IMR-90 (cell line): Measurements from ENCODE around the gene OR2H2. TPM values are rescaled to one million over a fixed set of nuclear protein-coding genes. Genes with fewer than 3 reads are reported as not detected.

Experiments
- ATAC-seq: fragments of 200-7000 bp; cut with Tn5 transposase; 2 replicates; pipeline ENCODE4 v1.9.1; 2020; ENCODE audit warnings: low read depth, mild to moderate bottlenecking, moderate library complexity
- BruUV-seq: library from RNA; stranded (reverse); fragments of 400-500 nt; replicated peaks from 2 replicates; lab custom pipeline; 2021; lab: Mats Ljungman, UMichigan
- CTCF ChIA-PET: fragments of 300-600 bp; formaldehyde crosslinking; extraction: SDS; loops from one replicate; lab custom pipeline; 2021; ENCODE audit warnings: antibody characterized with exemption; lab: Yijun Ruan, JAX
- POLR2A ChIA-PET: fragments of 300-600 bp; sonication (Branson Sonifier 250); formaldehyde crosslinking; loops from one replicate; lab custom pipeline; 2022; ENCODE audit warnings: antibody characterized with exemption; ENCODE audit not compliant: unreplicated experiment; lab: Charles Lee
- DNase-seq: peaks from one replicate; pipeline ENCODE4 v3.0.0; 2013
- H2AFZ ChIP-seq: replicated peaks from 2 replicates; pipeline ENCODE3; 2013; ENCODE audit warnings: low read length, mild to moderate bottlenecking; ENCODE audit not compliant: poor library complexity
- H2AK5ac ChIP-seq: 2 replicates; pipeline ENCODE4 v1.6.1; 2013; ENCODE audit warnings: low read depth, low read length, inconsistent platforms
- H2AK9ac ChIP-seq: replicated peaks from 2 replicates; pipeline ENCODE3; 2013; ENCODE audit warnings: mild to moderate bottlenecking, low read depth, low read length, moderate library complexity; ENCODE audit not compliant: poor library complexity
- H2BK120ac ChIP-seq: 2 replicates; pipeline ENCODE4 v1.6.1; 2013; ENCODE audit warnings: low read depth, low read length, inconsistent platforms
- H2BK15ac ChIP-seq: 3 replicates; pipeline ENCODE4 v1.6.1; 2013; ENCODE audit warnings: low read depth, low read length, inconsistent platforms
- H2BK20ac ChIP-seq: 2 replicates; pipeline ENCODE4 v1.6.1; 2013; ENCODE audit warnings: low read depth, mild to moderate bottlenecking, inconsistent platforms, low read length, moderate library complexity
- H2BK5ac ChIP-seq: 2 replicates; pipeline ENCODE4 v1.6.1; 2013; ENCODE audit warnings: mild to moderate bottlenecking, low read depth, low read length, inconsistent platforms; ENCODE audit not compliant: poor library complexity, severe bottlenecking
- H3K14ac ChIP-seq: replicated peaks from 2 replicates; pipeline ENCODE4 v1.6.1; 2013; ENCODE audit warnings: low read depth, low read length, inconsistent platforms
- H3K18ac ChIP-seq: 2 replicates; pipeline ENCODE4 v1.6.1; 2013; ENCODE audit warnings: low read depth, low read length, control low read depth
- H3K23ac ChIP-seq: 2 replicates; pipeline ENCODE4 v1.6.1; 2013; ENCODE audit warnings: low read depth, low read length, inconsistent platforms
- H3K27ac ChIP-seq: 2 replicates; pipeline ENCODE4 v1.5.1; 2013; ENCODE audit warnings: mild to moderate bottlenecking, control low read depth, low read length; ENCODE audit not compliant: insufficient read depth
- H3K27me3 ChIP-seq: 2 replicates; pipeline ENCODE4 v1.6.1; 2013; ENCODE audit warnings: low read length; ENCODE audit not compliant: control insufficient read depth, insufficient read depth
- H3K36me3 ChIP-seq: 2 replicates; pipeline ENCODE4 v1.6.1; 2013; ENCODE audit warnings: low read length, mixed read lengths; ENCODE audit not compliant: control insufficient read depth, insufficient read depth
- H3K4ac ChIP-seq: 2 replicates; pipeline ENCODE4 v1.6.1; 2013; ENCODE audit warnings: low read depth, low read length, inconsistent platforms
- H3K4me1 ChIP-seq: 2 replicates; pipeline ENCODE4 v1.6.1; 2013; ENCODE audit warnings: low read length, mixed read lengths; ENCODE audit not compliant: control insufficient read depth, insufficient read depth
- H3K4me2 ChIP-seq: 2 replicates; pipeline ENCODE4 v1.6.1; 2013; ENCODE audit warnings: low read depth, mild to moderate bottlenecking, control low read depth, low read length, moderate library complexity
- H3K4me3 ChIP-seq: 2 replicates; pipeline ENCODE4 v1.5.1; 2013; ENCODE audit warnings: low read depth, mild to moderate bottlenecking, control low read depth, low read length, moderate library complexity; ENCODE audit not compliant: insufficient read depth
- H3K56ac ChIP-seq: 2 replicates; pipeline ENCODE4 v1.6.1; 2013; ENCODE audit warnings: low read length, inconsistent platforms; ENCODE audit not compliant: insufficient read depth; ENCODE audit errors: extremely low read depth
- H3K79me1 ChIP-seq, 2 experiments: 2 replicates each; pipeline ENCODE4 v1.6.1; 2013; ENCODE audit warnings: low read length in 2 of 2, inconsistent platforms in 1 of 2, low read depth in 1 of 2
- H3K9ac ChIP-seq: 2 replicates; pipeline ENCODE4 v1.6.1; 2013; ENCODE audit warnings: low read depth, low read length, control low read depth
- H3K9me1 ChIP-seq: 2 replicates; pipeline ENCODE4 v1.6.1; 2013; ENCODE audit warnings: low read length, inconsistent platforms; ENCODE audit not compliant: insufficient read depth
- H3K9me3 ChIP-seq: 2 replicates; pipeline ENCODE4 v1.6.1; 2013; ENCODE audit warnings: low read length; ENCODE audit not compliant: control insufficient read depth, insufficient read depth
- H4K20me1 ChIP-seq: 2 replicates; pipeline ENCODE4 v1.6.1; 2013; ENCODE audit warnings: low read length, inconsistent platforms; ENCODE audit not compliant: insufficient read depth
- H4K5ac ChIP-seq: 2 replicates; pipeline ENCODE4 v1.6.1; 2013; ENCODE audit warnings: mild to moderate bottlenecking, low read depth, low read length, control low read depth
- H4K8ac ChIP-seq, 2 experiments: 2 replicates each; pipeline ENCODE4 v1.6.1; 2013; ENCODE audit warnings: low read depth in 2 of 2, low read length in 2 of 2, control low read depth in 1 of 2, inconsistent platforms in 1 of 2
- H4K91ac ChIP-seq: 2 replicates; pipeline ENCODE4 v1.6.1; 2013; ENCODE audit warnings: low read depth, low read length, inconsistent platforms; ENCODE audit not compliant: insufficient read depth
- BHLHE40 ChIP-seq: fragments of 150-350 bp; IDR thresholded peaks from 2 replicates; pipeline ENCODE4 v1.6.1; 2016; ENCODE audit warnings: mild to moderate bottlenecking, low read depth, low read length
- CEBPB ChIP-seq: IDR thresholded peaks from 2 replicates; pipeline ENCODE4 v1.6.1; 2012; ENCODE audit warnings: low read depth, low read length, improper control_type of control experiment
- CHD1 ChIP-seq: IDR thresholded peaks from 2 replicates; pipeline ENCODE4 v1.6.1; 2012; ENCODE audit warnings: low read depth, low read length, improper control_type of control experiment
- FOS ChIP-seq: fragments of 150-350 bp; IDR thresholded peaks from 2 replicates; pipeline ENCODE4 v1.6.1; 2016; ENCODE audit warnings: low read depth, low read length
- MAFK ChIP-seq: IDR thresholded peaks from 2 replicates; pipeline ENCODE4 v1.6.1; 2012; ENCODE audit warnings: low read depth, low read length, improper control_type of control experiment
- MAZ ChIP-seq: IDR thresholded peaks from 2 replicates; pipeline ENCODE4 v1.6.1; 2012; ENCODE audit warnings: low read depth, mild to moderate bottlenecking, low read length, improper control_type of control experiment, moderate library complexity, borderline replicate concordance
- MXI1 ChIP-seq: IDR thresholded peaks from 2 replicates; pipeline ENCODE4 v1.6.1; 2012; ENCODE audit warnings: low read depth, mild to moderate bottlenecking, low read length, moderate library complexity, borderline replicate concordance
- NFE2L2 ChIP-seq: fragments of 150-350 bp; IDR thresholded peaks from 2 replicates; pipeline ENCODE4 v1.6.1; 2016; ENCODE audit warnings: low read depth, mild to moderate bottlenecking, low read length
- POLR2A ChIP-seq: IDR thresholded peaks from 2 replicates; pipeline ENCODE4 v1.6.1; 2012; ENCODE audit warnings: mild to moderate bottlenecking, low read depth, low read length
- RAD21 ChIP-seq: IDR thresholded peaks from 2 replicates; pipeline ENCODE4 v1.6.1; 2012; ENCODE audit warnings: low read length, improper control_type of control experiment
- RCOR1 ChIP-seq: IDR thresholded peaks from 2 replicates; pipeline ENCODE4 v1.6.1; 2012; ENCODE audit warnings: mild to moderate bottlenecking, low read length, improper control_type of control experiment; ENCODE audit not compliant: insufficient replicate concordance
- RFX5 ChIP-seq: IDR thresholded peaks from 2 replicates; pipeline ENCODE4 v1.8.0; 2012; ENCODE audit warnings: low read depth, mild to moderate bottlenecking, low read length, moderate library complexity
- SMC3 ChIP-seq: fragments of 150-350 bp; IDR thresholded peaks from 2 replicates; pipeline ENCODE4 v1.6.1; 2016; ENCODE audit warnings: low read depth, mild to moderate bottlenecking, antibody characterized with exemption, low read length, moderate library complexity
- dilution Hi-C: fragments of 300-500 bp; cut with HindIII; formaldehyde crosslinking; loops from one replicate; pipeline ENCODE4 v1.14.3; 2018; ENCODE audit warnings: low sequenced_read_pairs; ENCODE audit not compliant: unreplicated experiment
- in situ Hi-C: fragments of 300-500 bp; cut with MboI; formaldehyde crosslinking; loops from 3 replicates; pipeline ENCODE4 v1.14.3; 2019; ENCODE audit warnings: low sequenced_read_pairs, inconsistent platforms, mixed read lengths
- intact Hi-C: fragments of 100-400 bp; cut with micrococcal nuclease; formaldehyde crosslinking; loops from 2 replicates; pipeline ENCODE4 v1.10.0; 2022
- polyA plus RNA-seq, 3 experiments: library from polyadenylated mRNA; depleted of rRNA; stranded (reverse); fragments of >200 nt; gene quantifications; 2 replicates each; pipeline ENCODE4 v1.2.3, GENCODE V29; 2012; ENCODE audit warnings: low replicate concordance in 1 of 3
- total RNA-seq: library from RNA; depleted of rRNA; stranded (reverse); fragments of >200 nt; gene quantifications from 2 replicates; pipeline ENCODE4 v1.2.3, GENCODE V29; 2012
- TF ChIP-seq, protein P1 (sequence below): fragments of 150-350 bp; IDR thresholded peaks from 2 replicates; pipeline ENCODE4 v1.6.1; 2017; ENCODE audit warnings: mild to moderate bottlenecking, antibody characterized with exemption, low read length, low read depth
- TF ChIP-seq, protein P2 (sequence below): conservative IDR thresholded peaks from 2 replicates; pipeline ENCODE4 v1.5.1; 2012; ENCODE audit warnings: mild to moderate bottlenecking, low read depth, low read length, improper control_type of control experiment
- TF ChIP-seq, protein P3 (sequence below): fragments of 150-350 bp; IDR thresholded peaks from 2 replicates; pipeline ENCODE4 v1.6.1; 2016; ENCODE audit warnings: low read depth, mild to moderate bottlenecking, low read length, moderate library complexity, borderline replicate concordance

The OR2H2 gene
- total and polyA plus RNA-seq, 2 of the 4 experiments (the other 2 are of a cell fraction), result not detected

DNA sequence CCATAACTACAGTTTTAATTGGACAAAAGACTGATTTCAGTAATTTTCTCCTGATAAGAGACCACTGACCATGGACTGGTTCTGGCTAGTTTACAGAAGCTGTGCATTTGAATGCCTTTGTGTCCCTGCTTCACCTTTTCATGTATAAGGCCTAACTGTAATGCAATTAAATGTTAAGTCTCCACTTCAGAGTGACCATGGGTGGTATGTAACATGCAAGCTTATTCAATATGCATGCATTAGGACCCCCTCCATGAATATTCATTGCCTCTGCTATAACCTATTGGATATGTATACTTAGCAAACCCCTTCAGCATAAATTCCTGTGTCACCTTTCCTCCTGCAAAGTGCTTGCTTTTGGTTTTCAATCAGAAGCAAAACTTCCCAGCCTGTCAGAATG, 27.6 kb upstream of the OR2H2 start:
- Histone ChIP-seq H3K4me1 (peaks cover 2% of the 10 kb centered on the region; the same call in 1 of the 2 replicates), H3K23ac (no peak overlapping the region), H3K56ac (no peak overlapping the region), H3K4me2 (no peak overlapping the region), H2BK15ac (no peak overlapping the region), H3K18ac (no peak overlapping the region), H4K5ac (no peak overlapping the region), H2BK5ac (no peak overlapping the region), H4K91ac (no peak overlapping the region), H2BK20ac (no peak overlapping the region), H2AFZ (no peak overlapping the region), H3K9me3 (no peaks in the 10 kb centered on the region), H2AK9ac (no peak overlapping the region), H3K79me1 (no peaks in the 10 kb centered on the region), H3K27me3 (peaks cover 15% of the 10 kb centered on the region), H4K8ac (no peak overlapping the region), H3K4me3 (no peak overlapping the region), H2AK5ac (no peak overlapping the region), H2BK120ac (no peak overlapping the region), H3K14ac (no peak overlapping the region), H3K36me3 (no peaks in the 10 kb centered on the region), H3K4ac (no peak overlapping the region), H3K9ac (no peak overlapping the region), H3K9me1 (no peaks in the 10 kb centered on the region), H3K27ac (no peak overlapping the region), H4K20me1 (no peaks in the 10 kb centered on the region)
- ChIA-PET POLR2A (no interaction called here), CTCF (no interaction called here)
- no peak for ATAC-seq
- dilution Hi-C loops (no loop called here), intact Hi-C loops (no loop called here), in situ Hi-C loops (no loop called here)
- no TSS peak for BruUV-seq
- TF ChIP-seq BHLHE40, result no peak
- TF ChIP-seq NFE2L2, result no peak
- TF ChIP-seq, protein P1, sequence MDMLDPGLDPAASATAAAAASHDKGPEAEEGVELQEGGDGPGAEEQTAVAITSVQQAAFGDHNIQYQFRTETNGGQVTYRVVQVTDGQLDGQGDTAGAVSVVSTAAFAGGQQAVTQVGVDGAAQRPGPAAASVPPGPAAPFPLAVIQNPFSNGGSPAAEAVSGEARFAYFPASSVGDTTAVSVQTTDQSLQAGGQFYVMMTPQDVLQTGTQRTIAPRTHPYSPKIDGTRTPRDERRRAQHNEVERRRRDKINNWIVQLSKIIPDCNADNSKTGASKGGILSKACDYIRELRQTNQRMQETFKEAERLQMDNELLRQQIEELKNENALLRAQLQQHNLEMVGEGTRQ, result no peak
- no peak for TF ChIP-seq FOS
- no peak for TF ChIP-seq CEBPB
- TF ChIP-seq CHD1, result no peak
- TF ChIP-seq RAD21, result no peak
- no peak for TF ChIP-seq MAFK
- TF ChIP-seq MAZ, result no peak
- TF ChIP-seq, protein P2, sequence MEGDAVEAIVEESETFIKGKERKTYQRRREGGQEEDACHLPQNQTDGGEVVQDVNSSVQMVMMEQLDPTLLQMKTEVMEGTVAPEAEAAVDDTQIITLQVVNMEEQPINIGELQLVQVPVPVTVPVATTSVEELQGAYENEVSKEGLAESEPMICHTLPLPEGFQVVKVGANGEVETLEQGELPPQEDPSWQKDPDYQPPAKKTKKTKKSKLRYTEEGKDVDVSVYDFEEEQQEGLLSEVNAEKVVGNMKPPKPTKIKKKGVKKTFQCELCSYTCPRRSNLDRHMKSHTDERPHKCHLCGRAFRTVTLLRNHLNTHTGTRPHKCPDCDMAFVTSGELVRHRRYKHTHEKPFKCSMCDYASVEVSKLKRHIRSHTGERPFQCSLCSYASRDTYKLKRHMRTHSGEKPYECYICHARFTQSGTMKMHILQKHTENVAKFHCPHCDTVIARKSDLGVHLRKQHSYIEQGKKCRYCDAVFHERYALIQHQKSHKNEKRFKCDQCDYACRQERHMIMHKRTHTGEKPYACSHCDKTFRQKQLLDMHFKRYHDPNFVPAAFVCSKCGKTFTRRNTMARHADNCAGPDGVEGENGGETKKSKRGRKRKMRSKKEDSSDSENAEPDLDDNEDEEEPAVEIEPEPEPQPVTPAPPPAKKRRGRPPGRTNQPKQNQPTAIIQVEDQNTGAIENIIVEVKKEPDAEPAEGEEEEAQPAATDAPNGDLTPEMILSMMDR, result no peak
- TF ChIP-seq RCOR1, result no peak
- no peak for TF ChIP-seq POLR2A
- no peak for TF ChIP-seq RFX5
- no peak for TF ChIP-seq MXI1
- TF ChIP-seq, protein P3, sequence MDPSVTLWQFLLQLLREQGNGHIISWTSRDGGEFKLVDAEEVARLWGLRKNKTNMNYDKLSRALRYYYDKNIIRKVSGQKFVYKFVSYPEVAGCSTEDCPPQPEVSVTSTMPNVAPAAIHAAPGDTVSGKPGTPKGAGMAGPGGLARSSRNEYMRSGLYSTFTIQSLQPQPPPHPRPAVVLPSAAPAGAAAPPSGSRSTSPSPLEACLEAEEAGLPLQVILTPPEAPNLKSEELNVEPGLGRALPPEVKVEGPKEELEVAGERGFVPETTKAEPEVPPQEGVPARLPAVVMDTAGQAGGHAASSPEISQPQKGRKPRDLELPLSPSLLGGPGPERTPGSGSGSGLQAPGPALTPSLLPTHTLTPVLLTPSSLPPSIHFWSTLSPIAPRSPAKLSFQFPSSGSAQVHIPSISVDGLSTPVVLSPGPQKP, result no peak
- TF ChIP-seq SMC3, result no peak
- DNase-seq, result no peak
